NCI-H748 (cell line): ENCODE data around the gene MYRIP.

Experiments
- DNase-seq: peaks from one replicate; lab custom pipeline; 2025; ENCODE audit not compliant: unreplicated experiment; lab: John Stamatoyannopoulos, UW

Gene MYRIP

GRCh38 chr3:39900462-39901002 is 91.1 kb downstream of the MYRIP start:
- peak; percentile 18 for DNase-seq

DNA sequence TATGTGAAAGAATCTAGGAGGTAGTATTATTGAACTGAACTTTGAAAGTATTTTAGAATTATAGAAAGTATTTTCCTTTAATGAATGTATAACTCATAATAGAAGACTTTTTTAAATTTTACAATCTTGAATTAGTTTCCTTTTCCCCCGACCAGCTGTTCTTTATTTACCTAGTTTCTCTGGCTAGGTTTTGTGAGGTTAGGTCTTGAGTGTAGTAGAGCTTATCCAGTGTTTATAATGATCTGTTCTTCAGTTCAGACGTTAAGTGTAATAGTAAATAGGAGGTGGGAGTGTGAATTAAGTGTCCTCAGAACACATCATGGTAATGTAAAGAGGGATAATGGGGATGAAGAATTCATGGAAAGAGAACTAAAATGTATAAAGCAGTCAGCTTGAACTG is 93.8 kb downstream of the MYRIP start:
- no peak for DNase-seq

GRCh38 chr3:39905788-39906187 is 96.4 kb downstream of the MYRIP start:
- no peak for DNase-seq

DNA sequence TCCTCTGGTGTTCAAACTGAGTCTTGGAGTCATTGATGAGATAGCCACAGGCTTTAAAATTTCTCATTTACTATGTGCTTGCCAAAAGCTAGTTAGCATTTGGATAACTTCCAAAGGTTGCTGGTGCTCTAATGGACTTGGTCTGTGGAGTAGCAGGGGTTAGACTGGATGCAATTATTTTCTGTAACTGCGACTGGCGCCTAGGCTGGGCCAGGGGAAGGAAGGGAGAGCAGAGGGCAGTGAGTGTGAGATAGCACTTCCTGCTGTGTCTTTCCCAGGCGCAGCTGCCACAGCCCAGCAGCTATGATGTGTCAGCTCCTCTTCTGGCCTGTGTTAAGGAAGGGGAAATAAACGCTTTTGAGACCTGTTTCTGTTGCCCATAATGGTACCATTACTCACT is 98.6 kb downstream of the MYRIP start:
- peak; percentile 68 for DNase-seq

DNA sequence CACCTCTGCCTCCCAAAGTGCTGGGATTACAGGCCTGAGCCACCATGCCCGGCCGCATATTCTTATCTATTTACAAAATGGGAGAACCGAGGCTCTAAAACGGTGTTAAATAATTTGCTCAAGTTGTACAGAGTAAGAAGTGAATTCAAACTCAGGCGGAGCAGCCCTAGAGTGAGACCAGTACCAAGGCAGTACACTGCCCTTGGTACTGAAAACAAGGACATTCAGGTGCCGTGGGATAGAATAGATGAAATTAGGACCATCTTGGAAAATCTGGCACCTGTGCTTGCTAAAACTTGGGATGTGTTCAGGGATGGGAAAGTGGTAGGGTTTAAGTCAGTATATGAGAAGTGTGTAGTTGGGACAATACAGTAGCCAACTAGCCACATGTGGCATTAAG is 100.7 kb downstream of the MYRIP start:
- no peak for DNase-seq

DNA sequence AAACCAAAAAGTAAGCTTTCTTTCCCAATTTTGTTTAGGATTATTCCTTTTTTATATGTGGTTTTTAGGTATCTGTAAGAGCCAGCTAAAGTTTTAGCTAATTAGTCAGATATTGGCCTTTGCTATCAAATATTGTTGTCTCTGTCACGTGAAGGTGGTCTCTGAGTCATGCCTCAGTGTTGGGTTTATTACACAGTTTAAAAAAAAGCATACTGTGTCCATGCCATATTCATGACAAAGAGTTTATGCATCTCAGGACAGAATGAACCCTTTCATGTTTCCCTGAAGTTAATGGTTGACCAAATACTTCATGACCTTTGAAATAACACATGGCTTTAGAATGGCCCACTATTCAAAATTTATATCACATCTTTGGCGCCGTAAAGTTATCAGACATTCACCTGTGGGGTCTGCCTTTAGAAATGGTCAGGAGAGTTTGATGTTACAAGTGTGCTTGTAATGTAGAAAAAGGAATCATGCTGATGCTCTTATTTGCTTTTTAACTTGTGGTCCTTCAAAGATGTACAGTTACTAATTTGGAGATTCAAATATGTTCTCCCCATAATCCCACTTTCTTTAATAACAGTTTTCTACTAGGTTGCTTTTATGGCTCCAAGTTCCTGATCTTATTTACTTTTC is 101.5 kb downstream of the MYRIP start:
- no peak for DNase-seq

GRCh38 chr3:39911465-39912309 is 102.3 kb downstream of the MYRIP start:
- no peak for DNase-seq

GRCh38 chr3:39915027-39915426 is 105.6 kb downstream of the MYRIP start:
- no peak for DNase-seq

- DNase-seq: no peak
Observed at GRCh38 chr3:39917065-39917773, 107.8 kb downstream of the MYRIP start.

GRCh38 chr3:39919281-39919680 is 109.9 kb downstream of the MYRIP start:
- DNase-seq: no peak

DNA sequence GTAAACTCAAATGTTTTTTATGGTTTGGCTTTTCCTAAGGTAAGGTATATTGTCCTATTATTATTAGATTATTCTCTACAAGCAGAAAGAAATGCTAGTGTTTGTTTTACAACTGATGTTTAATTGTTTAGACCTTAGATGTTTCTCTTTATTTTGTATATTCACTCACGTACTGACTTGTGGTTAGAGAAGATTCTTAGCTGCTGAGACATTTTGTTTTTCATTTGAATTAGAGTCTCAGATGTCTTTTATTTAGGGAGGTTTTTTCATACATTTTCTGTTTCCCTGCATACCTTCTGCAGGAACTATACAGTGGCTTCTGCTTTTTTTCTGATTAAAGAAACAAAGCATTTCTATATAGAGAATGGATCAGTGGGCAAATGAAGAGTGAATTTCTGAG is 110.9 kb downstream of the MYRIP start:
- DNase-seq: no peak

GRCh38 chr3:39927479-39927878 is 118.1 kb downstream of the MYRIP start:
- DNase-seq: no peak

- DNase-seq: no peak
Observed at GRCh38 chr3:39933986-39934693, 124.7 kb downstream of the MYRIP start.

DNA sequence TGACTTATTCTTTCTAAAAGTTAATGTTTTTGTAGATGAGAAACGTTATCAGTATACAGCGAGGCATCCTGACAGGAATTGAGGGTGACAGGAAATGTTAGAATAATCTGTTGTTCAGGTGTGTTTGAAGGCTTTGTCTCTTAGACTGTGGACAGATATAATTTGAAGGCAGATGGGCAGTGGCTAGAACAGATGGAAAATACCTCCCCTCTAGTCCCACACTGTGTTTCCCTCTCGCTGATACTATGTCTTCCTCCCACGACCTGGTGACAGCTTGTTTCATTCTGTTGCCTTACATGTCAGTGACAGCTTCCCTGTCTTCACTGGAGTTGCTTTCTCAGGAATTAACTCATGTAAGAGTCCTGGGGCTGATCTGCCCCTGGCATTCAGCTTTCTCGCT is 125.3 kb downstream of the MYRIP start:
- no peak for DNase-seq

- peak; percentile 56 for DNase-seq
Observed at GRCh38 chr3:39935261-39935660, 125.9 kb downstream of the MYRIP start.

GRCh38 chr3:39936848-39937247 is 127.4 kb downstream of the MYRIP start:
- DNase-seq: no peak

DNA sequence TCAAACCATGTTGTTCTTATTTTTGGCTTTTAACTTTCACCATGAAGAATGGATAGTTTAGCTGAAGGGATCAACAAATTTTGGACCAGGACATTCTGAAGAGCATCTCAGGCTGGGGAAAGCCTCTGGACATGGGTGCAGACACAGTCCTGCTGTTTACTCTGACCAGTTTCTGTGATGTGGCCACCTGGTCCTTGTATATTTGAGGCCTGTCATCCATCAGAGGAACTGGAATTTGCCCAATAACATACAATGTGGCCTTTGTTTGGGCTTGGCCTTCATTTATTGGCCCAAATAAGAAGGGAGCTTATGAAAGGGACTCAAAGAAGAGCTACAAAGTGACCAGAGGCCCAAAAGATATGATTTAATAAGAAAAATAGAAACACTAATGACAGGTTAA is 127.9 kb downstream of the MYRIP start:
- DNase-seq: no peak

GRCh38 chr3:39937874-39938273 is 128.5 kb downstream of the MYRIP start:
- DNase-seq: no peak

- no peak for DNase-seq
Observed at GRCh38 chr3:39941931-39942330, 132.5 kb downstream of the MYRIP start.

- DNase-seq: no peak
Observed at GRCh38 chr3:39960515-39961191, 151.2 kb downstream of the MYRIP start.

- DNase-seq: no peak
Observed at GRCh38 chr3:39961230-39961629, 151.8 kb downstream of the MYRIP start.
